Nephron progenitor cell (in vitro differentiated cells): Measurements from ENCODE around the gene TMOD1.

ENCODE experiments used
- DNase-seq: peaks from one replicate; pipeline ENCODE4 v3.0.0; 2021
- H3K27ac Mint-ChIP-seq: 2 replicates; pipeline ENCODE4 v1.8.0; 2021; ENCODE audit warnings: mild to moderate bottlenecking, moderate library complexity, mixed read lengths
- H3K27me3 Mint-ChIP-seq: 2 replicates; pipeline ENCODE4 v1.8.0; 2021; ENCODE audit warnings: mild to moderate bottlenecking, low read depth, mixed read lengths; ENCODE audit not compliant: poor library complexity
- H3K36me3 Mint-ChIP-seq: 2 replicates; pipeline ENCODE4 v1.8.0; 2021; ENCODE audit warnings: low read depth, mixed read lengths
- H3K4me1 Mint-ChIP-seq: 2 replicates; pipeline ENCODE4 v1.8.0; 2021; ENCODE audit warnings: mixed read lengths
- H3K4me3 Mint-ChIP-seq: 2 replicates; pipeline ENCODE4 v1.8.0; 2021; ENCODE audit warnings: mild to moderate bottlenecking, moderate library complexity, mixed read lengths
- H3K9me3 Mint-ChIP-seq: 2 replicates; pipeline ENCODE4 v1.8.0; 2021; ENCODE audit warnings: mild to moderate bottlenecking, moderate library complexity, mixed read lengths
- TF ChIP-seq, protein P1 (sequence below): fragments of 200-600 bp; sonication (generic); IDR thresholded peaks from 2 replicates; pipeline ENCODE4 v1.5.0; 2021; ENCODE audit warnings: antibody characterized with exemption

Gene TMOD1

GRCh38 chr9:97640325-97640724, 138.9 kb downstream of the TMOD1 start:
- no peaks in the 10 kb centered on the region for H3K27me3 Mint-ChIP-seq
- H3K27ac Mint-ChIP-seq, result no peak overlapping the region
- H3K4me3 Mint-ChIP-seq, result no peak overlapping the region
- DNase-seq, result no peak
- H3K4me1 Mint-ChIP-seq, result peaks cover 21% of the 10 kb centered on the region
- no peaks in the 10 kb centered on the region for H3K9me3 Mint-ChIP-seq
- H3K36me3 Mint-ChIP-seq, result peaks cover 11% of the 10 kb centered on the region
- TF ChIP-seq, protein P1, sequence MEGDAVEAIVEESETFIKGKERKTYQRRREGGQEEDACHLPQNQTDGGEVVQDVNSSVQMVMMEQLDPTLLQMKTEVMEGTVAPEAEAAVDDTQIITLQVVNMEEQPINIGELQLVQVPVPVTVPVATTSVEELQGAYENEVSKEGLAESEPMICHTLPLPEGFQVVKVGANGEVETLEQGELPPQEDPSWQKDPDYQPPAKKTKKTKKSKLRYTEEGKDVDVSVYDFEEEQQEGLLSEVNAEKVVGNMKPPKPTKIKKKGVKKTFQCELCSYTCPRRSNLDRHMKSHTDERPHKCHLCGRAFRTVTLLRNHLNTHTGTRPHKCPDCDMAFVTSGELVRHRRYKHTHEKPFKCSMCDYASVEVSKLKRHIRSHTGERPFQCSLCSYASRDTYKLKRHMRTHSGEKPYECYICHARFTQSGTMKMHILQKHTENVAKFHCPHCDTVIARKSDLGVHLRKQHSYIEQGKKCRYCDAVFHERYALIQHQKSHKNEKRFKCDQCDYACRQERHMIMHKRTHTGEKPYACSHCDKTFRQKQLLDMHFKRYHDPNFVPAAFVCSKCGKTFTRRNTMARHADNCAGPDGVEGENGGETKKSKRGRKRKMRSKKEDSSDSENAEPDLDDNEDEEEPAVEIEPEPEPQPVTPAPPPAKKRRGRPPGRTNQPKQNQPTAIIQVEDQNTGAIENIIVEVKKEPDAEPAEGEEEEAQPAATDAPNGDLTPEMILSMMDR, result no peak

- Mint-ChIP-seq H3K27me3 (no peaks in the 10 kb centered on the region), H3K36me3 (peaks cover 24% of the 10 kb centered on the region), H3K4me3 (no peak overlapping the region), H3K27ac (no peak overlapping the region), H3K4me1 (no peaks in the 10 kb centered on the region), H3K9me3 (no peaks in the 10 kb centered on the region)
- no peak for DNase-seq
- TF ChIP-seq, protein P1, result no peak
Measured at GRCh38 chr9:97645720-97646119, 144.3 kb downstream of the TMOD1 start.

GRCh38 chr9:97647996-97648395, 146.5 kb downstream of the TMOD1 start:
- no peak overlapping the region for H3K27ac Mint-ChIP-seq
- H3K4me3 Mint-ChIP-seq, result no peak overlapping the region

More at GRCh38 chr9:97647996-97648395, 146.5 kb downstream of the TMOD1 start:
- no peak for DNase-seq
- H3K9me3 Mint-ChIP-seq, result no peaks in the 10 kb centered on the region
- no peaks in the 10 kb centered on the region for H3K4me1 Mint-ChIP-seq
- H3K27me3 Mint-ChIP-seq, result no peaks in the 10 kb centered on the region
- H3K36me3 Mint-ChIP-seq, result peaks cover 30% of the 10 kb centered on the region
- TF ChIP-seq, protein P1, result no peak
